DMS153 (cell line): Measurements from ENCODE around the gene CCDC85C.

ENCODE experiments used
- DNase-seq: peaks from one replicate; lab custom pipeline; 2025; lab: John Stamatoyannopoulos, UW

CCDC85C gene

GRCh38 chr14:99522025-99522401 lies 82.0 kb downstream of the CCDC85C start:
- DNase-seq: no peak

- DNase-seq: no peak
These were observed 82.6 kb downstream of the CCDC85C start for GRCh38 chr14:99521176-99522024.

- DNase-seq: no peak
These were observed 83.4 kb downstream of the CCDC85C start for GRCh38 chr14:99520571-99521081.

GRCh38 chr14:99519931-99520421 lies 84.0 kb downstream of the CCDC85C start:
- DNase-seq: no peak

- DNase-seq: no peak
These were observed 84.6 kb downstream of the CCDC85C start for GRCh38 chr14:99519347-99519881.

- DNase-seq: peak; percentile 3
These were observed 85.3 kb downstream of the CCDC85C start for GRCh38 chr14:99518441-99519346.

- DNase-seq: no peak
These were observed 86.2 kb downstream of the CCDC85C start for GRCh38 chr14:99517643-99518381.

- no peak for DNase-seq
These were observed 87.0 kb downstream of the CCDC85C start for GRCh38 chr14:99516871-99517642.

- no peak for DNase-seq
These were observed 87.7 kb downstream of the CCDC85C start for GRCh38 chr14:99516156-99516870.

GRCh38 chr14:99515301-99516155 lies 88.5 kb downstream of the CCDC85C start:
- DNase-seq: no peak

GRCh38 chr14:99514552-99515300 lies 89.3 kb downstream of the CCDC85C start:
- DNase-seq: no peak

- no peak for DNase-seq
These were observed 90.0 kb downstream of the CCDC85C start for GRCh38 chr14:99513946-99514551.

GRCh38 chr14:99513183-99513694 lies 90.8 kb downstream of the CCDC85C start:
- DNase-seq: no peak

GRCh38 chr14:99512571-99513182 lies 91.3 kb downstream of the CCDC85C start:
- DNase-seq: no peak

- no peak for DNase-seq
These were observed 91.9 kb downstream of the CCDC85C start for GRCh38 chr14:99512110-99512449.

- DNase-seq: no peak
These were observed 92.4 kb downstream of the CCDC85C start for GRCh38 chr14:99511421-99512109.
